Measurements from ENCODE around the gene BTG1.
A peak's percentile ranks its signal among the peaks of the same experiment; 100 is the strongest.

The BTG1 gene

DNA sequence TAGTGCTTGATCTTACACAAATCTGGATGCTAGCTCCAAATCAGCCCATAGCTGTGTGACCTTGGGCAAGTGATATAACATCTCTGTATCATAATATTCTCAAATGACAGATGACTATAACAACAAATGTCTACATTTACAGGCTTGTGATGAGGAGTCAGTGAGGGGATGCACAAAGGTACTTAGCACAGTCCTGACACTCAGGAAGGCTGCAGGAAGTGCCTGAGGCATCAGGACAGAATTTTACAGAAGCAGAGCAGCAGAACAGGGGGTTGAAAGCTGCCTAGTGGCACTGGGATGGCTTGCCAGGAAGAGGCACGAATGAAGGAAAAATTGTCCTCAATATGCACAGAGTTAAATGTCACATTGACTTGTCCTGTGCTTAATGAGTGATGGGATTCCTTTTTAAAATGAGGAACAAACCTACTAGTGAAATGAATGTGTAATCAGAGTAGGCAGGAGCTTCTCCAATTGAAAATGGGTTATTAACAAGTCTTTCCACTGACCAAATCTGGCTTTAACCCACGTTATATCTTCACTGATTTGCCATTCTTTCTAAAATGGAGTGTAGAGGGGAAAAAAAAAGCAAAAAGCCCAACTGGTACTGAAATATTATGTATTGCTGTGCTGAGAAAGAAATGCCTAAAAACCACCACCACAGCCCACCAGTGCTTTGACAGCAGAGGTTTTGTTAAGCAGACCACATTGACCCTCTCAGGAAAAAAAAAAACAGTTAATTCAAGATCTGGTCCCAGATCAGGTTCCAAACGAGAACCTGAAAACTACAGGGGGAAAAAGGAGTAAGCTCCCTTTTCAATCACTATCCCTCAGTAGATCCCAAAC, 11.6 kb downstream of the BTG1 start:
- peaks cover 0 to 90% (median 44%) of the 10 kb centered on the region in 4 donors for H3K4me1 ChIP-seq
- peak overlapping the region; percentile 58 to 60 for H3K27ac ChIP-seq
- H3K9me3 ChIP-seq: no peaks in the 10 kb centered on the region
- H3K27me3 ChIP-seq: no peaks in the 10 kb centered on the region
- TF ChIP-seq, protein P1, sequence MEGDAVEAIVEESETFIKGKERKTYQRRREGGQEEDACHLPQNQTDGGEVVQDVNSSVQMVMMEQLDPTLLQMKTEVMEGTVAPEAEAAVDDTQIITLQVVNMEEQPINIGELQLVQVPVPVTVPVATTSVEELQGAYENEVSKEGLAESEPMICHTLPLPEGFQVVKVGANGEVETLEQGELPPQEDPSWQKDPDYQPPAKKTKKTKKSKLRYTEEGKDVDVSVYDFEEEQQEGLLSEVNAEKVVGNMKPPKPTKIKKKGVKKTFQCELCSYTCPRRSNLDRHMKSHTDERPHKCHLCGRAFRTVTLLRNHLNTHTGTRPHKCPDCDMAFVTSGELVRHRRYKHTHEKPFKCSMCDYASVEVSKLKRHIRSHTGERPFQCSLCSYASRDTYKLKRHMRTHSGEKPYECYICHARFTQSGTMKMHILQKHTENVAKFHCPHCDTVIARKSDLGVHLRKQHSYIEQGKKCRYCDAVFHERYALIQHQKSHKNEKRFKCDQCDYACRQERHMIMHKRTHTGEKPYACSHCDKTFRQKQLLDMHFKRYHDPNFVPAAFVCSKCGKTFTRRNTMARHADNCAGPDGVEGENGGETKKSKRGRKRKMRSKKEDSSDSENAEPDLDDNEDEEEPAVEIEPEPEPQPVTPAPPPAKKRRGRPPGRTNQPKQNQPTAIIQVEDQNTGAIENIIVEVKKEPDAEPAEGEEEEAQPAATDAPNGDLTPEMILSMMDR (IDR thresholded peaks at IDR 0.05): no peak
- intact Hi-C loops (cut with DNase I; ENCODE audit: low total_unique reads): no loop called here
- H3K36me3 ChIP-seq: no peaks in the 10 kb centered on the region
- no peak for DNase-seq
- H3K4me3 ChIP-seq: peak overlapping the region in 1 of 2 donors; percentile 5

DNA sequence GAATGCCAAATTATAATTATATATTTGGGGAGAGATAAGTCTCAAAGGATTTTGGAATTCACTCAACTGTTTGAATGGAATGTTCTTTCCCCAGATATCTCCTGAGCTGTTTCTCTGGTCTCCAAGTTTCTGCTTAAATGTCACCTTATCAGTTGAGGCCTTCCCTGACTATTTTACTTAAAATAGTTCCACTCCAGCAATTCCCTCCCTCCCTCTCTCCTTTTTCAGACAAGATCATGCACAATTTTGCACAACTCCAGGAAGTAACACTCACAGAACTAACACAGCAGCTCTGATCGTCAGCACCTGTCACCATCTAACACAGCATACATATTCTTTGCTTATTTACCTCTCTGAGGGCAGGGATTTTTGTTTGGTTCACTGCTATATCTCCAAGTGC, 12.5 kb downstream of the BTG1 start:
- Histone ChIP-seq H3K27ac (peak overlapping the region in 1 of 2 donors; percentile 60), H3K4me3 (no peak overlapping the region), H3K4me1 (peaks cover 0 to 85% (median 42%) of the 10 kb centered on the region in 4 donors), H3K36me3 (no peaks in the 10 kb centered on the region), H3K9me3 (no peaks in the 10 kb centered on the region), H3K27me3 (no peaks in the 10 kb centered on the region)
- intact Hi-C loops (cut with DNase I; ENCODE audit: low total_unique reads): no loop called here
- TF ChIP-seq, protein P1 (IDR thresholded peaks at IDR 0.05): no peak
- DNase-seq: no peak

DNA sequence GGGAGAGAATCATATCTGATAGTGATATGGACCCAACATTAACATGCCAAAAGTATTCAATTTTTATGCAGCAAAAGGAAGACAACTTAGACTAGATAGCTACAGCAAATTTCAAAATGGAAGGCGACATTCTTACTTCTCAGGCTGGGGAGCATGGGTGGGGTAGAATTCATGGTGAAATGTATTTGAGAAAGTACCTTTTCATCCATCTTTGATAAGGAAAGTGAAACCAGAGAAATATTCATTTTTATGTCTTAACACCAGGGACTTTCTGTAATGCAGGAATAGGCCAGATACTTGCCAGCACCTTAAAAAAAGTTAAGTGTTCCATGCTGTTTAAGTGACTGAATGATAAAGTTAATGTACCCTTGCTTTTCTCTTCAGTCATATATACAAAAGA, 13.4 kb downstream of the BTG1 start:
- no peaks in the 10 kb centered on the region for H3K27me3 ChIP-seq
- no peaks in the 10 kb centered on the region for H3K9me3 ChIP-seq
- peak overlapping the region in 1 of 2 donors; percentile 60 for H3K27ac ChIP-seq
- intact Hi-C loops (cut with DNase I; ENCODE audit: low total_unique reads): no loop called here
- no peak for DNase-seq
- H3K36me3 ChIP-seq: no peaks in the 10 kb centered on the region
- TF ChIP-seq, protein P1 (IDR thresholded peaks at IDR 0.05): no peak
- H3K4me3 ChIP-seq: no peak overlapping the region
- peaks cover 0 to 76% (median 38%) of the 10 kb centered on the region in 4 donors for H3K4me1 ChIP-seq

DNA sequence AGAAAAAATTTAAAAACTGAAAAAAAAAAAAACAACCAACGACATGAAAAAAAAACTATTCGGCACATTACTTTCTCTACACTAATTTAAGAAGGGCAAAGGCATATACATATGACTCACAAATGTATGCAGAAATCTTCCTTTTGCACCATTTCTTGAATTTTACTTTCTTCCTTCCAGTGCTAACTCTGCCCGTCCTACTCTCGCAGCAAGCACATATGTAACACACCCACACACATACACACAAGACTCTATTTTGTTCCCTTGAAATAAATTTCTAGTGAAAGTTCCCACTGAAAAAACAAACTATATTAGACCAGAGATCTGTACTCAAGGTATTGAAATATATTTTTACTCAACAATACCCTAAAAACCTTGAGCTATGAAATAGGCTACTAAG, 14.6 kb downstream of the BTG1 start:
- no peaks in the 10 kb centered on the region for H3K9me3 ChIP-seq
- no peak overlapping the region for H3K4me3 ChIP-seq
- DNase-seq: no peak
- H3K36me3 ChIP-seq: no peaks in the 10 kb centered on the region
- TF ChIP-seq, protein P1 (IDR thresholded peaks at IDR 0.05): no peak
- H3K27ac ChIP-seq: peak overlapping the region in 1 of 2 donors; percentile 60
- peaks cover 0 to 63% (median 29%) of the 10 kb centered on the region in 4 donors for H3K4me1 ChIP-seq
- intact Hi-C loops (cut with DNase I; ENCODE audit: low total_unique reads): no loop called here
- H3K27me3 ChIP-seq: no peaks in the 10 kb centered on the region

DNA sequence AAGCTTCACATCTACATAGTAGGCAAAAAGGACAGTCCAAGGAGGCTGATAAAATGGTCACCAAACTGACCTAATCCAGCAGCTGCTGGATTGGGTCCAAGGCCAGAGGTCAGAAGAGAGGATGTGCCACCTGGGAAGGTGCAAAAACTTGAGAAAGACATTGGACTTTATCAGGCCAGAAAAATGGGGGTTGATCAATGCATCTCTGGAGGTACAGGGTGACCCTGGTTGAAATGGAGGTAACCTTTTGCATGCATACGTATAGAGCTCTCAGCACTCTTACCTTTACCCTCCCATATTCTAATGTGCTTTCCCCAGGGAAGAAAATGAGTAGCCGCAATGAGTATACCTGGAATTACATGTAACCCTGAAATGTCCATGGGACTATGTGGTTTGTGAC, 16.0 kb downstream of the BTG1 start:
- no peaks in the 10 kb centered on the region for H3K36me3 ChIP-seq
- peaks cover 0 to 58% (median 24%) of the 10 kb centered on the region in 4 donors for H3K4me1 ChIP-seq
- no peak overlapping the region for H3K27ac ChIP-seq
- intact Hi-C loops (cut with DNase I; ENCODE audit: low total_unique reads): no loop called here
- no peaks in the 10 kb centered on the region for H3K9me3 ChIP-seq
- no peak for DNase-seq
- TF ChIP-seq, protein P1 (IDR thresholded peaks at IDR 0.05): no peak
- H3K27me3 ChIP-seq: no peaks in the 10 kb centered on the region
- H3K4me3 ChIP-seq: no peak overlapping the region

Measured in tibial artery (tissue), 4 donors.